ENCODE results near the gene TBX1.
A peak's percentile ranks its signal among the peaks of the same experiment; 100 is the strongest.

The TBX1 gene

DNA sequence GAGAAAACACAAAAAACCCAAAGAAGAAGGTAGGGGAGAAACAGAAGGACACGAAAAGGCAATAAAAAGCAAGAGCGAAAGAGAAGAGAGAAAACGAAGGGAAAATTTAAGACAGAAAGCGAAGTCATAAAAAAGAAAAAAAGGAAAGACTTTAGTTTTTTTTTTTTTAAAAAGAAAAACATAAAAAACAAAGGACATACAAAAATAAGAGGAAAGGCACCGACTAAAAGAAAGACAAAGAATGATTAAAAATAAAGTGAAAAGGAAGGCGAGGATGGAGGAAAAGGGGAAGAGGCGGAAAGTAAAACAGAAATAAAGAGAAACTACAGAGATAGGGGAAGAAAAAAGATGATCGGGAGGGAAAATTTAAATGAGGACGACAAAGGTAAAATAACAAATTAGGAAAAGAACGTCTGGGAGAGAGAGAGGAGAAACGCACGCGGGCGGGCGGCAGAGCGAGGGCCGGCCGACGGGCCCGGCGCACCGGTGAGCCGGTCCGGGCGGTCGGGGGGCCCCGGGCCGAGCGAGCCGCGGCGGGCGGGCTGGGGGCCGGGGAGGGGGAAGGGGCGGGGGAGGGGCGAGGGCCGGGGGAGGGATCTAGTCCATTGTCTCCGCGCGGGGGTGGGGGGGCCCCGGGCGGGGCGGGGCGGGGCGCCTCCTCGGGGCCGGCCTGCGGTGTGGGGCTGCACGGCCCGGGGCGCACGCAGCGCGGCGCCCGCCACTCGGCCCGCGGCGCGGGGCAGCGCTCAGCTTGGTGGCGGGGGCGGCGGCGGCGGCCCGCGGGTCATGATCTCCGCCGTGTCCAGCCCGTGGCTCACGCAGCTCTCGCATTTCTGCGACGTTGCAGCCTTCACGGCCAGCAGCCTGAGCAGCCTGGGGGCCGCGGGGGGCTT lies at the start of gene TBX1:
Gene TBX1 (plus strand): TSS at position 721 of the 893 bp plus-strand sequence. CDS start 66 bp downstream, at position 787.
- no peak for DNase-seq

DNA sequence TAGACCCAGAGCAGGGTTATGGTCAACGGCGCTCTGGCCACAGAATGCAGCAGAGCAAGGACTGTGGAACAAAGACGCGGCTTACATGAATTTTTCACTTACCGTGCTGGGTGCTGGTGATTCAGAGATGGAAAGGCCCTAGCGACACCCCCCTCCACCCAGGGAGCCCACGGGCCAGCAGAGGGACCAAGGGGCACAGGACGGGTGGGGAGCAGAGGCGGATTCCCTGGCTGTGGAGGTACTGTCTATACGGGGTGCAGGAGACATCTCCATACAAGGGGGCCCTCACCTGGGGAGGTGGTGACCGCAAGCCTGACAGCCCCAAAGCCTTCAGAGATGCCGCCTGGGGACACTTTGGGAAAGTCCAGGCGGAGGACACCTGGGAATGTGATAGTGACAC lies 47.3 kb upstream of the TBX1 start:
- DNase-seq = no peak

DNA sequence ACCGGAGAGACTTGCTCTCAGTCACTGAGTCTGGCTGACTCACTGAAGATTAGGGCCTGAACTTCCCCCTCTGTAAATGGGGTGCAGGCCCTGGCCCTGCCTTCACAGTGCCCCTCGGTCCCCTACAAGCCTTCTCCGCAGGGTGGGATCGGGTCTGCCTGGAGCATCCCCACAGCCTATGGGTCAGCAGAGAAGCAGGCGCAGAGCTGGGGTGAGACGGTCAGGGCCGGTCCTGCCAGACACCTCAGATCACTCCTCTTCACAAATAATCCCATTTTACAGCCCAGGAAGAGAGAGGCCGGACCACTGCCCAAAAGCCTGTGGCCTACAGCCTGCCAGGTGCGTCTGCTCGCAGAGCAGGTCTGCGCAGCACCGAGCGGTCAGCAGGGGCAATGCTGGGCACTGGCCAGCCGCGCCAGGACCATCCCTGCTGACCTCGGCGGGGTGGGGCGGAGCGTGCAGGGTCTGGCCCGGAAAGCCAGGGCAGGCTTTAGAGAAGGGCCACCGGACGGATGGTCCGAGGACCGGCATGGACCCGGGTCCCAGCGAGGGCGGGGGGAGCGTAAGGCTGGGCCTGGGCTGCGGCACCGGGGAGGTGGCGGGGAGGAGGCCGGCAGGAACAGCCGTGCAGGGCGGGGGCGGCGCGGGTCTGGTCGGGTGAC lies 46.8 kb upstream of the TBX1 start:
- DNase-seq = no peak

DNA sequence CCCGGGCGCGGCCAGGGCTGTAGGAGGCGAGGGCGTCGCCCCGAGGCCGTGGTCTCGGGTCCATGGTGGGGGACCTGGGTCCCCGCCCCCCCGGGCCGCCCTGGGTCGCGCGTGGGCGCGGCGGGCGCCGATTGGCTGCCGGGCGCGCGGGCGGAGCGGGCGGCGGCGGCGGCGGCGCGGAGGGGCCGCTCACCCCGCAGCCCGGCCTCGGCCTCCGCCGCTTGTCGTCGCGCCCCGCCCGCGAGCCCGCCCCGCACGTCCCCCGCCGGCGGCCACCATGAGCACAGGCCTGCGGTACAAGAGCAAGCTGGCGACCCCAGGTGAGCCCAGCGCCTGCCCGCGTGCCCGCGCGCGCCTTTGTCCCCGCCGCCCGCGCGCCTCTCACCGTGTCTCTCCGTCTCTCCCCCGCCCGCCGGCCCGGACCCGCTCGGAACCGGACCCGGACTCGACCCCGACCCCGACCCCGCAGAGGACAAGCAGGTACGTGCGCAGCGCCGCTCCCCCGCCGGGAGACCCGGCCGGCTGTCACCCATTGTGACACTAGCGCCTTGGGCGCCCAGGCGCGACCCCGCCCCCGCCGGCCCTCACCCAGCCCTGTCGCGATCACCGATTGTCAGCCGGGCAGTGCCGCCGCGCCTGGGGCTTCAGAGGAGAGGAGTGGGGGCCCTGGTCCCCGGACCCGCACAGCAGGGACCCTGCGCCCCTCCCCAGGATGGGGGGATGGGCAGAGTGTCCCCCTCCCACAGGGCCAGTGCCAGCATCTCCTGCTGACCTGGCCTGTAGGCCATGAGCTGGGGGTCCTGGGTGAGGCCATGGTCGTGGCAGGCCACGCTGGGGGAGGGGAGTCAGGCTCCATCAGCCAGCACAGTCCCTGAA lies 46.0 kb upstream of the TBX1 start, which contains the start of gene SEPTIN5:
Gene SEPTIN5 (plus strand): TSS at position 192 of the 876 bp plus-strand sequence. CDS start 86 bp downstream, at position 278.
- no peak for DNase-seq

DNA sequence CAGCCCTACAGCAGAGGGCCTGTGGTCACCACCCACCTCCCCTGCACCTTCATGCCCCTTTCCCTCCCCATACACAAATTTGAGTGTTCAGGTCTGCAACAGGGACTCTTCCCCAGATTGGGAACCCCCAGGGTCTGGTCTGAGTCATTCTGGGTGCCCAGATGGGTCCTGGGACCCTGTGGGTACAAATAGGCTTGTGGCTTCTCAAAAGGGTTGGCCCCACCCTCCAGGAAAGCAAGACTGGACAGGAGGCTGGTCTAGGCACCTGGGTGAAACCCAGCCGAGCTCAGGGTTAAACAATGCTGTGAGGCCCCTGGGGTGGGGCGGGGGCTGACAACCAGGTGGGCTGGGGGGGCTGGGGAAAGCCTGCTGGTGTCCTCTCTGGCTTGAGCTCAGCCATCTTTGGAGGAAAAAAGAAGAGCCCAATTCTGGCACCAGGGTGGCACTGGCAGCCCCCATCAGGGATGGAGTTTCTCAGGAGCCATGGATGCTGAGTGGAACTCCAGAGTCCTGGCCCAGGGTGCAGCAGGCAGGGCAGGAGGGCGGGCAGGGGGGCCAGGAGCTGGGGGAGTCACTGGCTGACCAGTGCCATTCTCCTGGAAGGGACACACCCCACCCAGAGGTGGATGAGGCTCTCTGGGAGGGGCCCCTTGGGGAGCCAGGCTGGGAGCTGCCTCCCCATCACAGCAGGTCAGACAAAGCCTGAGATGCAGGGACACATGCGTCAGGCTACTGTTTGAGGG lies 45.2 kb upstream of the TBX1 start:
- DNase-seq = no peak

DNA sequence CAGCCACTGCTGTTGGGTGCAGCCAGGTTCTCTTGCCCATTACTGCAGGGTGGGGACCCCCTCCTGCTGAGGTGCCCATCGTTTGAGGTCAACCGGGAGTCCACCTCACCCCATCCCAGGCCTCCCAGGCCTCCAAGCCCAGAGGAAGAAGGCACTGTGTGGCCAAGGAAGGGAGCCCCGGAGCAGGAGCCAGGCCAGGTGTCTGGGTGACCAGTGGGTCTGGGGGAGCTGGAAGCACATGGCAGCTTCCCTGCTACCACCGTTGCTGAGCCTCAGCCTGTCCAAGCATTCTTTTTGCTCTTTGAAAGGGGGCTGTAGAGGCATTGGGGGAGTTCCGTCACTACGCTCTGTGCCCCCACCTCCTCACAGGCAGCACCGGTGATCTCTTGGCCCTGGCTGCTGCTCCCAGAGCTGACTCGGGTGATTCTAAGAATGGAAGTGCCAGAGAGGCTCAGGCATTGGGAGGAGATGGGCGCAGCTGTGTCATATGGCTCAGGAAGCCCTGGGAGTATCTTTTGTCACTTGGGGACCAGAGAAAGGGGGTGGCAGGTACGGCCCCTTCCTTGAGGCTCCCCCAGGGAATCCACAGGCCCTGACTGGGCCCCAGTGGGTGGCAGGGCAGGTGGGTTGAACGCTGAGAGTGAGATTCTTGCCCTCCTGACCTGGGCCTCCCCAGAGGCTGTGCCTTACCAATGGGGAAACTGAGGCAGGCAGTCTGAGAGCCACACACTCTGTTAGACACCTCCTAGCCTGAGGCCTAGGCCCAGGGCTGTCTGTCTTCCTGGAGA lies 44.3 kb upstream of the TBX1 start:
- DNase-seq = no peak

DNA sequence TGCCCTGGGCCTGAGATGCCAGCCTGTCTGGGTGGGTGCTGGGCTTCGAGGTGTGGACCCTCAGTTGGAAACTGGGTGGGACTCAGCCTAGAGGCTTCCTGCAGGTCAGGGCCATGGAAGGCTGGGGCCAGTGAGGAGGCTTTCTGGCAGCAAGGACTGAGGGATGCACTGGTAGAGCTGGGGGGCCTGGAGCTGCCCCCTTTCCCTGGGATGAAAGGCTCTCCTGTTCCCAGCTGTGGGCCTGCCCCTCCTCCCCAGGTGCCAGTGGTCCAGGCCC lies 43.8 kb upstream of the TBX1 start:
- DNase-seq = no peak

DNA sequence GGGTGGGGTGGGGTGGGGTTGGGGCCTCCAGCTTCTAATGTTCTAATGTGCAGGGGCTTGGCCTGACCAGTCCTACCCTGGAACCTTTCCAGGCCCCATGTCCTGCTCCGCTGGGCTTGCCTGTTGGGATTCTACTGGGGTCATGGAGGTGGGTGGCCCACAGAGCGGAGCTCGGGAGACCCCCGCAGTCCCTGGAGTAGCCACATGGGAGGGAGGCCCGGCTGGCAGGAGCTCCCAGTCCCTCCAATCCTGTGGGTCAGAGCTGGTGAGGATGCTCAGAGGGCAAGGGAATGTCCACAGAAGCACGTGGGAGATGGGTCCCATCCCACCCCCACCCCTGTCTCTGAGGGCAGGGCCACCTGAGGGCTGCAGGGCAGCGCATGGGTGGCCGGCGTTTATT lies 43.4 kb upstream of the TBX1 start:
- no peak for DNase-seq

DNA sequence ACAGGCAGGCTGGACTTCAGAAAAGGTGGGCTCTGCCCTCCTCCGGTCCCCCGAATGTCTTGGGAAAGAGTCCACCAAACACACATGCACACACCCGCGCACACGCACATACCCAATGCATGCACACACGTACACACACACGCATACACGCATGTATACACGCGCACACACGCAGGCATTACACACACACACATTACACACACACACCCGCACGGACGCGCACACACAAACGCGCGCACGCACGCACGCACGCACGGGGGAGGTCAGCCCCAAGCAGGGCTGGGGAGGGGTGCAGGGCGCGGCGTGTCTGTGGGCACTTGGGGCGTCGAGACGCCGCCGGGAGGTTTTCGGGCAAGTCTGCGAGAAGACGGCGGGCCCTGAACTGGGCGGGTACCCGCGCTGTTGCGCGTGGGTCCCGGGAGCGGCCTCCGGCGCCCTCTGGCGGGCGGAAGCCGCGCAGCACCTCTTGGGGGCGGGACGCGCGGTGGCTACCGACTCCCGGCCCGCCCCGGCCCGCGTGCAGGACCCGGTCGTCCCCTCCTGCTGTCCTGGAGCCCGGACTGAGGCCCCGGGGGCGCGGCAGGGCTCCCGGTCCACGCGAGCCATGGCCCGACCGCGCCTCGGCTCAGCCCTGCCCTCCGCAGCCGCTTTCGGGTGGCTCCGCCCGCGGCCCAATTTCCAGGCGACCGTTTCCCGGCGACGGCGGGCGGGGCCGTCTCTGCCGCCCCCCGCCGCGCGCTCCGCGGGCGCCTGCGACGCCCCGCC lies 42.7 kb upstream of the TBX1 start:
- DNase-seq = peak; percentile 85

DNA sequence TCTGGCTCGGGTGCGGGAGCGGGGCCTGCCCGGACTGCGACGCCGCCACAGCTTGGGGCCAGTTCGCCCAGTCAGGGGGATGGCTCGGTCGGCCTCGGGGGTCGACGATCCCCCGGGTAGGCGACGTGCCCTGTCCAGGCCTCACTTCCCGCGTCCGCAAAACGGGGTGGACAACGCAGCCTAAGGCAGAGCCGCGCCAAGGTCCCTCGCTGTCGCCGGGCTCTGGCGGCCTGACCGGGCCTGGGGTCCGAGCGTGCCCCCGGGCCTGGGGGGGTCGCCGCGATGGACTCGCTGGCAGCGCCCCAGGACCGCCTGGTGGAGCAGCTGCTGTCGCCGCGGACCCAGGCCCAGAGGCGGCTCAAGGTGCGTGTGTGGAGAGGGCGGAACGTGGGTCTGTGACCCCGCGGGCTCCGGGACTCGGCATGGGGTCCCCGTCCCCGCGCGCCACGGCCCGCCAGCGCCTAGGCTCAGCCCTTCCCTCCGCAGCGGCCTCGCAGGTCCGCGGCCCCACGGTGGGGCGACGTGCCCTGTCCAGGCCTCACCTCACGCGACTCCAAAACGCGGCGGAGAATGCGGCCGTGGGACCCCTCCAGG lies 42.0 kb upstream of the TBX1 start:
- DNase-seq = no peak

DNA sequence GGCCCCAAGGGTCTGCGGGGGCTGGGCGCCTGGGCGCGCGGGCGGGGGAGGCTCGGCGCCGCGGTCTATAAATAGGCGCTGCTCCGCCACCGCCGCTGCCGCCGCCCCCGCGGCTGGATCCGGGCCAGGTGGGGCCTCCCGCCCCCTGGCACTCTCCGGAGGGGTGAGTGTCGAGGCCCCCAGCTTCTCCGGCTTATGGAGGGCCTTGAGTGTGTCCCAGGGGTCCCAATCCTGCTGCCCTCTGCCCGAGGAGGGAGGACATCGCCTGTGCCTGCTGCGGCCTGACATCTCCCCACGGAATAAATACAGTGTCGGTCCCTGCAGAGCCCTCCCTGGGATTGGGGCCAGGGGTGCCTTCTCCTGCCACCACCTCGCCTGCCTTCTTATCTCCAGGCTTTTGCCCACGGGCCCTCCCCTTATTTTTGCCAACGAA lies 41.5 kb upstream of the TBX1 start:
- no peak for DNase-seq

DNA sequence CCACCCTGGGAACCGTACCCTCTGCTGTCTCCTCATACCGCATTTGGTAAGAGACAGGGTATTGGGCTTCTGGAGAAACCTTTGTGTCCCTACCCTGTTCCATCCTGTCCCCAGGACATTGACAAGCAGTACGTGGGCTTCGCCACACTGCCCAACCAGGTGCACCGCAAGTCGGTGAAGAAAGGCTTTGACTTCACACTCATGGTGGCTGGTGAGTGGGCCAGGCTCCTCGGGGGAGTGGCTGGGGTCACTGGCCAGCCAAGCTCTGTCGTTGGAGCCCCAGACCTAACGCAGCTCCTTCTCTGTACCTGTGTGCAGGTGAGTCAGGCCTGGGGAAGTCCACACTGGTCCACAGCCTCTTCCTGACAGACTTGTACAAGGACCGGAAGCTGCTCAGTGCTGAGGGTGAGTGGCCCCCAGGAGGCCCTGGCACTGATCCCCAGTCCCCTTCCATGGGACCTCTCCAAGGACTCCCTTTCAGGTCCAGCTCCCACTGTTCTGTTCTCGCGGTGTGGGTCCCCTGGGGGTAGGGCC lies 41.0 kb upstream of the TBX1 start:
- no peak for DNase-seq

DNA sequence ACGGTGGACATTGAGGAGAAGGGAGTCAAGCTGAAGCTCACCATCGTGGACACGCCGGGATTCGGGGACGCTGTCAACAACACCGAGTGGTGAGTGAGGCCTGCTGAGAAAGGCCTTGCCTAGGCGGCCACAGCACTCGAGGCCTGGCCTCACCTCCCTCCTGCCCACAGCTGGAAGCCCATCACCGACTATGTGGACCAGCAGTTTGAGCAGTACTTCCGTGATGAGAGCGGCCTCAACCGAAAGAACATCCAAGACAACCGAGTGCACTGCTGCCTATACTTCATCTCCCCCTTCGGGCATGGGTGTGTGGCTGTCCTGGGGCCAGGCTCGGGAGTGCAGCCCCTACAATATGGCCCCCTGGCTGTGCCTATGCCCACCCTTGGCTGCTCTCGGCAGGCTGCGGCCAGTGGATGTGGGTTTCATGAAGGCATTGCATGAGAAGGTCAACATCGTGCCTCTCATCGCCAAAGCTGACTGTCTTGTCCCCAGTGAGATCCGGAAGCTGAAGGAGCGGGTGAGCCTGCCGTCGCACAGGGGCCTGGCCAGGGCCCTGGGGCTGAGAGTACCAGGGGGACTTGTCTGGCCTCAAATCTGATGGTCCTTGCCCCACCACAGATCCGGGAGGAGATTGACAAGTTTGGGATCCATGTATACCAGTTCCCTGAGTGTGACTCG lies 40.3 kb upstream of the TBX1 start:
- DNase-seq = no peak

DNA sequence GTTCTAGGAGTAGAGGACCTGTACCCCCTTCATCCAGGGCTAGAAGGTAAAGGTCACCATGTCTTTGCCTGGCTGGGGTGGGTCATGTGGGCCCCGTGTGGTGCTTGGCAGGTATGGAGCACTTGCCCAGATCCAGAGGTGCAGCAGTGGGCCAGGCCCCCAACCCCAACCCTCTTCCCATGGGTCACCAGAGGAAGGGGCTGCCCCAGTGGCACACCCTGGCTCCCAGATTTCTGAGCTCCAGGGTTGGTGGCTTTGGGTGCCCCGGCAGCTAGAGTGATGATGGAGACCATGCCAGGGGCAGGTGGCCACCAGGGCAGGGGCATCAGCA lies 39.6 kb upstream of the TBX1 start:
- DNase-seq = no peak

DNA sequence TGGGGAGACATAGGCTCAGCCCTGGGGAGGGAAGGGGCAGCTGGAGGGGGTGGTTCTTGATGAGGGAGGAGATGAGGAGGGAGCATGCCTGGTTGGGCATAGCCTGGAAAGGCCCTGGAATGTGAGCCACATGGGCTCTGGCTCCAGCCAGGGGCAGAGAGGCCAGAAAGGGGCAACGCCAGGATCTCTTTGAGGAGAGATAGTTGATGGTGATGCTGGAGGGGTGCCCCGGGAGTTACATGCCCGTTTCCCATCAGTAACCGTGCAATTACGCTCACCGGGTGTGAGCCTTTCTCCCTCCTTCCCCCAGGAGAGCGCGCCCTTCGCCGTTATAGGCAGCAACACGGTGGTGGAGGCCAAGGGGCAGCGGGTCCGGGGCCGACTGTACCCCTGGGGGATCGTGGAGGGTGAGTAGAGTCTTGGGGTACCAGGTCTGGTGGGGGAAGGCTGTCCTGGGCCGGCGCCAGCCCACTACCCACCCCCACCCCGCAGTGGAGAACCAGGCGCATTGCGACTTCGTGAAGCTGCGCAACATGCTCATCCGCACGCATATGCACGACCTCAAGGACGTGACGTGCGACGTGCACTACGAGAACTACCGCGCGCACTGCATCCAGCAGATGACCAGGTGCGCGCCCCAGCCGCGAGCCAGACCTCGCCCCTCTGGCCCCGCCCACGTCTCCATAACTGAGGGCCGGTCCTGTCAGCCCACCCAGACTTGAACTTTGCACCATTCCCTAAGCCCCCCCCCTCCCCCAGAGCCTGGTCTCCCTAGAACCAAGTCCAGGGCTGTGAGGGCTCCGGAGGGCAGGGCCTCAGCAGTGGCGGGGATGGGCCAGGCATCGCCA lies 39.0 kb upstream of the TBX1 start:
- DNase-seq = no peak

DNA sequence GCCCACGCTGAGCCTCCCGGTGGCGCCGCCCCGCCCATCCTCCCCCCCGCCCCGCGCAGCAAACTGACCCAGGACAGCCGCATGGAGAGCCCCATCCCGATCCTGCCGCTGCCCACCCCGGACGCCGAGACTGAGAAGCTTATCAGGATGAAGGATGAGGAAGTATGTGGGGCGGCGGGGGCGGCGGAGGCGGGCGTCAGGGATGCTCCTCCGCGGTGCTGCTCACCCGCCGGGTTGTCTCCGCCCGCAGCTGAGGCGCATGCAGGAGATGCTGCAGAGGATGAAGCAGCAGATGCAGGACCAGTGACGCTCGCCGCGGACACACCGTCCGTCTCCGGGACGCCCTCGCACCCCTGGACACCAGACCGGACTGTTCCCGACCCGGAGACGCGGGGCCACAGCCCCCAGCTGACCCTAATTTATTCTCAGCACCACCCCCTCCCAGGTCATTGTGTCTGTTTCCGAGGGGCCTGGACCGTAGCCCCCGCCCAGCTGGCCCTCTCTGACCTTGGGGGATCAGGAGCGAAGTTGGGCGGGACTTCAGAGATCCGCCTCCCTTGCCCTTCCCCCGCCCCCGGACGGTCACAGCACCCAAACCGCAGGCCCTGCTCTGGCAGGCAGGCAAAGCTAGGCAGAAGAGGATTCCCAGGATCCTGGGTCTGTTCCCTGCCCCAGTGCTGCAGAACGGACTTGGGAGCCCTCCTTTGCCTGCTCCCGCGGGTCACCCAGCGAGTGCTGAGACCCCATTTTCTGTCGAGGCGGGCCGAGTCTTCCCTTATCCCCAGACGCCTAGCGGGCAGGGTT lies 38.2 kb upstream of the TBX1 start:
- no peak for DNase-seq

DNA sequence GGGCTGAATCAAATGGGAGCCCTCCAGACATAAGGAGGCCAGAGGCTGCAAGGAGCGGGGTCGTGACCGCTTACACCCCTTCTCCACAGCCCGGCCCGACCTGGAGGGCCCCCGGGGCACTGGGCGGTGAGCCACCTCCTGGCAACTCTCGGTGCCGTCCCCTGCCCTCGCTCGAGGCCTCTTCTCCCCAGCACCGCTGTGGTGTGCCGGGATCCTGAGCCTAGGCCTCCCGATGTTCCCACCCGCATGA lies 37.7 kb upstream of the TBX1 start:
- DNase-seq = no peak

DNA sequence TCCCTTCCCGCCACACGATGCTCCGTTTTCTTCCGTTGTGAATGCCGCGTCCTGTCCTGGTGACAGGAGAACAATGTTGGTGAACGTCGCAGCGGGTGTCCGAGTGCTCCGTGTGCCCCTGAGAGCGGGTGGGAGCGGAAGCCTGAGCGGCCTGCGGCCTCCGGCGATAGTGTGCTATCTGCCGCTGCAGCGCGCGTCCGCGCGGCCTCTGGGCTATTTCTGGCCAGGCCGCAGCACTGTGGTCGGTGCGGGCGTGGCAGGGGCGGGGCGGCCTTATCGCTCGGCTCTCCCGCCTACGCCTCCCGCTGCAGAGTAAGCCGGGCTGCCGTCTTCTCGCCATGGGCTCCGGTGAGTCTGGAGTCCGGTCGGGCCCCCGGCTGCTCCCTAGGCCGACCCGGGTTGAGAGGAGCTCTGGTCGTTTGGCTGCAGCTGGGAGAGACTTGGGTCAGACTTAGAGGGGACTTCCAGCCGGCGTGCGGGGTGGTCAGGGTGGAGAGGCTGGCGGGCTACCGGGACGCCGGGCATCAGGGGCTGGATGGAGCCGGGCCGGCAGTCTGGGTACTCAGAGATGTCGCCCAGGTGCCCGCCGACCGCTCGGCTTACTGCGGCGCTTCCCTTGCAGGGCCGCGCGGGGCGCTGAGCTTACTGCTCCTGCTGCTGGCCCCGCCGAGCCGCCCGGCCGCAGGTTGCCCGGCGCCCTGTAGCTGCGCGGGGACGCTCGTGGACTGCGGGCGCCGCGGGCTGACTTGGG lies 37.2 kb upstream of the TBX1 start, which contains the start of gene GP1BB:
Gene GP1BB (plus strand): TSS at position 308 of the 751 bp plus-strand sequence. CDS start 31 bp downstream, at position 339.
- DNase-seq = peak; percentile 22
